A673 (cell line): ENCODE measurements around the gene UTF1. TPM values are rescaled to one million over a fixed set of nuclear protein-coding genes. Genes with fewer than 3 reads are reported as not detected.

Source experiments
- BruUV-seq: library from RNA; stranded (reverse); fragments of 400-500 nt; replicated peaks from 2 replicates; lab custom pipeline; 2021; lab: Mats Ljungman, UMichigan
- CTCF ChIA-PET: fragments of 300-600 bp; sonication (Branson Sonifier 250); formaldehyde crosslinking; loops from one replicate; lab custom pipeline; 2022; ENCODE audit warnings: antibody characterized with exemption; lab: Charles Lee
- POLR2A ChIA-PET: fragments of 300-600 bp; sonication (Branson Sonifier 250); formaldehyde crosslinking; loops from one replicate; lab custom pipeline; 2022; ENCODE audit warnings: antibody characterized with exemption; ENCODE audit not compliant: low non-redundant PET; lab: Charles Lee
- DNase-seq: peaks from one replicate; pipeline ENCODE4 v3.0.0-alpha.2; 2015; ENCODE audit warnings: low spot score
- H3K27ac ChIP-seq: fragments of 200-600 bp; sonication (generic); 2 replicates; pipeline ENCODE4 v1.5.1; 2016; ENCODE audit warnings: mixed run types, low read depth, mild to moderate bottlenecking, mixed read lengths, antibody characterized with exemption, low read length; ENCODE audit not compliant: poor library complexity, severe bottlenecking
- H3K27me3 ChIP-seq: fragments of 200-600 bp; sonication (generic); replicated peaks from 2 replicates; pipeline ENCODE4 v1.6.1; 2017; ENCODE audit warnings: mixed run types, low read depth, mild to moderate bottlenecking, mixed read lengths, antibody characterized with exemption, low read length; ENCODE audit not compliant: insufficient read depth, poor library complexity
- H3K36me3 ChIP-seq: fragments of 200-600 bp; sonication (generic); 2 replicates; pipeline ENCODE4 v1.6.1; 2016; ENCODE audit warnings: mixed run types, mild to moderate bottlenecking, mixed read lengths, antibody characterized with exemption, low read length; ENCODE audit not compliant: insufficient read depth, poor library complexity, severe bottlenecking
- H3K4me1 ChIP-seq: fragments of 200-600 bp; sonication (generic); 2 replicates; pipeline ENCODE4 v1.6.1; 2017; ENCODE audit warnings: mixed run types, mild to moderate bottlenecking, mixed read lengths, antibody characterized with exemption, low read length; ENCODE audit not compliant: insufficient read depth, poor library complexity, severe bottlenecking
- H3K4me3 ChIP-seq: fragments of 200-600 bp; sonication (generic); 2 replicates; pipeline ENCODE4 v1.5.1; 2016; ENCODE audit warnings: low read depth, mixed run types, mild to moderate bottlenecking, mixed read lengths, low read length; ENCODE audit not compliant: poor library complexity, severe bottlenecking
- H3K9me3 ChIP-seq: fragments of 200-600 bp; sonication (generic); 2 replicates; pipeline ENCODE4 v1.6.1; 2016; ENCODE audit warnings: mixed run types, low read depth, mild to moderate bottlenecking, mixed read lengths, antibody characterized with exemption, low read length; ENCODE audit not compliant: poor library complexity, severe bottlenecking
- CTCF ChIP-seq: fragments of 300-800, 200-600 bp; sonication (generic); conservative IDR thresholded peaks from 2 replicates; pipeline ENCODE4 v1.5.1; 2017; ENCODE audit warnings: low read depth, mild to moderate bottlenecking, antibody characterized with exemption, low read length, moderate library complexity, mixed read lengths
- EZH2 ChIP-seq: fragments of 200-600 bp; sonication (generic); IDR thresholded peaks from 2 replicates; pipeline ENCODE4 v1.6.1; 2017; ENCODE audit warnings: borderline replicate concordance, low read depth, mild to moderate bottlenecking, mixed read lengths, antibody characterized with exemption, low read length; ENCODE audit not compliant: poor library complexity, severe bottlenecking
- intact Hi-C: fragments of 100-400 bp; cut with micrococcal nuclease; formaldehyde crosslinking; loops from one replicate; pipeline ENCODE4 v1.10.0; 2022; ENCODE audit not compliant: unreplicated experiment
- total RNA-seq: library from RNA; stranded (reverse); gene quantifications from 2 replicates; pipeline ENCODE4 v1.2.3, GENCODE V29; 2021

UTF1 gene
- total RNA-seq, 1 experiment from 2014 or later = not detected

- ChIA-PET POLR2A (no interaction called here), CTCF (no interaction called here)
- no TSS peak for BruUV-seq
- intact Hi-C loops = no loop called here
- no peak for DNase-seq
- Histone ChIP-seq H3K9me3 (no peaks in the 10 kb centered on the region), H3K27ac (no peak overlapping the region), H3K4me3 (no peak overlapping the region), H3K4me1 (no peaks in the 10 kb centered on the region), H3K27me3 (peaks cover 18% of the 10 kb centered on the region), H3K36me3 (no peaks in the 10 kb centered on the region)
- no peak for TF ChIP-seq CTCF
- TF ChIP-seq EZH2 = no peak
Observed at GRCh38 chr10:133209117-133209516, 20.9 kb upstream of the UTF1 start.

GRCh38 chr10:133209641-133210040 is 20.4 kb upstream of the UTF1 start:
- POLR2A ChIA-PET = no interaction called here

DNA sequence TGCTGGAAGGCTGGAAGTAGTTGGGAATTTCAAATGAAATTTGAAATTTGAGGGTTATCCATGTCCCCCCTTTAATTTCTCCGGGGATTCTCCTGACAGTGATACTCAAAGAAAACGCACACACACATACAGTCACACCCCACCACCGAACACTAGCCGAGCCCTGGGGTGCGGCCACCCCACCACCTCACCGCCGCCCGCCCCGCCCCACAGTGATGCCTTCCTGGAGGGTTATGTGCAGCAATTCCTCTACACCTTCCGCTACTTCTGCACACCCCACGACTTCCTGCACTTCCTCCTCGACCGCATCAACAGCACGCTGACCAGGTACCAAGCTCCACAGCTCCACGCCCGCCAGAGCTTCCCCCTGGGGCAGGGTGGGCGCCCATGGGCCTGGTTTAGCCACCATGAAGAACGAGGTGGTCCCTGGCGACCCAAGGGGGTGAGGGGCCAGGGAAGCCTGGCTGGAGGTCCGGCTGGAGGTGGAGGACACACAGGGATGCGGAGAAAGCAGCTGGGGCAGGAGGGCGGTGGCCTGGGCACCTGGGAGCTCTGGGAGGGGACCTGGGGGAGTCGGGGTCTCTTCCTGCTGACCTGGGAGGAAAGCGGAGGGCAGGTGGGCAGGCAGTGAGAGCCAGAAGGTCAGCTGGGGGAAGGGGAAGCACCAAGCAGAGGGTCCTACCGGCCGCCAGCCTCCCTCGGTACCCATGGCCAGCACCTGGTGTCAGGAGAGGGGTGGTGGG is 19.4 kb upstream of the UTF1 start:
- peaks cover 15% of the 10 kb centered on the region for H3K27me3 ChIP-seq
- intact Hi-C loops = no loop called here
- no peak overlapping the region for H3K27ac ChIP-seq
- ChIA-PET CTCF (no interaction called here), POLR2A (no interaction called here)
- TF ChIP-seq EZH2 = no peak
- TF ChIP-seq CTCF = no peak
- no peaks in the 10 kb centered on the region for H3K4me1 ChIP-seq
- DNase-seq = no peak
- no TSS peak for BruUV-seq
- no peaks in the 10 kb centered on the region for H3K9me3 ChIP-seq
- no peaks in the 10 kb centered on the region for H3K36me3 ChIP-seq
- no peak overlapping the region for H3K4me3 ChIP-seq

More at GRCh38 chr10:133209641-133210040, 20.4 kb upstream of the UTF1 start:
- Histone ChIP-seq H3K9me3 (no peaks in the 10 kb centered on the region), H3K36me3 (no peaks in the 10 kb centered on the region), H3K27me3 (peaks cover 17% of the 10 kb centered on the region), H3K27ac (no peak overlapping the region), H3K4me3 (no peak overlapping the region), H3K4me1 (no peaks in the 10 kb centered on the region)
- no TSS peak for BruUV-seq
- TF ChIP-seq EZH2 (no peak), CTCF (no peak)
- CTCF ChIA-PET = no interaction called here
- intact Hi-C loops = no loop called here
- no peak for DNase-seq
